Ovary (tissue), 9 donors: ENCODE results near the gene LDLRAD2. TPM values are rescaled to one million over a fixed set of nuclear protein-coding genes. Genes with fewer than 3 reads are reported as not detected.

Source experiments
- DNase-seq, 5 donors: peaks; one replicate each; pipeline ENCODE4 v3.0.0-alpha.2; 2019 to 2020
- H3K27ac ChIP-seq, 2 donors: fragments of 200-600 bp; one replicate each; pipeline versions ENCODE4 v1.5.1 to v1.8.0; 2019 to 2022
- H3K27me3 ChIP-seq: fragments of 200-600 bp; one replicate; pipeline ENCODE4 v1.8.0; 2022
- H3K36me3 ChIP-seq: fragments of 200-600 bp; sonication (generic); one replicate; pipeline ENCODE4 v1.5.1; 2019
- H3K4me1 ChIP-seq: one replicate; pipeline ENCODE4 v1.8.1; 2013; ENCODE audit warnings: mild to moderate bottlenecking, moderate library complexity; ENCODE audit not compliant: insufficient read depth
- H3K4me3 ChIP-seq: fragments of 200-600 bp; sonication (generic); one replicate; pipeline ENCODE4 v1.5.1; 2017
- H3K9me3 ChIP-seq, 2 donors: fragments of 200-600 bp in 1 of 2; sonication (generic) in 1 of 2; one replicate each; pipeline versions ENCODE4 v1.5.1 to v1.8.1; 2013 to 2019; ENCODE audit warnings: mild to moderate bottlenecking in 1 of 2, moderate library complexity in 1 of 2
- CTCF ChIP-seq, 3 donors: fragments of 450-650 bp in 2 of 3; fragments of 200-600 bp in 1 of 3; IDR thresholded peaks; one replicate each; pipeline versions ENCODE4 v1.5.1 to v1.8.0; 2016 to 2022; ENCODE audit warnings: antibody characterized with exemption in 3 of 3, mild to moderate bottlenecking in 1 of 3
- EP300 ChIP-seq: sonication (generic); formaldehyde crosslinking; IDR thresholded peaks from one replicate; pipeline ENCODE4 v1.6.1; 2017; ENCODE audit warnings: antibody characterized with exemption
- POLR2A ChIP-seq: fragments of 450-650 bp; IDR thresholded peaks from one replicate; pipeline ENCODE4 v1.6.1; 2017; ENCODE audit warnings: antibody characterized with exemption, mild to moderate bottlenecking, moderate library complexity
- WGBS, 3 donors: extraction: QIAGEN DNeasy Blood & Tissue Kit in 1 of 3; methylation state at CpG; one replicate each; pipeline versions ENCODE4 v1.1.5 to v1.1.7; 2013 to 2017; 5-methylcytosine and 5-hydroxymethylcytosine counted together
- intact Hi-C, 4 donors: fragments of 100-400 bp; cut with DNase I; formaldehyde crosslinking; loops; one replicate each; pipeline versions ENCODE4 v1.11.0 to v1.15.1; 2022 to 2023
- polyA plus RNA-seq, 2 donors: library from polyadenylated mRNA; stranded (reverse); fragments of 200-250 nt in 1 of 2; fragments of 350-450 nt in 1 of 2; fragmentation: Illumina TruSeq in 1 of 2; extraction: RNeasy Lipid Tissue Mini Kit (QIAGEN cat#74804) in 1 of 2; gene quantifications; one replicate each; pipeline ENCODE4 v1.2.3, GENCODE V29; 2013 to 2014
- total RNA-seq, 7 donors: library from RNA; depleted of rRNA in 2 of 7; stranded (reverse); fragments of >200 nt in 2 of 7; fragmentation: NEBNext Ultra II Directional in 3 of 7; extraction: Animal tissue kit (Norgen Biotek cat#: 25700) in 3 of 7; gene quantifications; one replicate each; pipeline versions ENCODE4 v1.1.0 to v1.2.4, GENCODE V29; 2016 to 2023
- donor health status: DM: no; HTN: no; CAD: no; lungs with moderate emphysema.
- donor health status: DM: no; HTN: no; CAD: no.
- donor health status: Bipolar disorder and iron deficiency.
- donor health status: DM: yes; HTN: yes; CAD: no.
- donor health status: DM: no; HTN: no; CAD: no.
- donor health status: DM: yes; HTN: yes; CAD: no.

LDLRAD2 gene
- total and polyA plus RNA-seq, 9 donors, result 0.07 to 0.88 (median 0.23) TPM; not detected in 2

- intact Hi-C loops, result loop anchor here in 2 of 4 donors (10.0 kb wide), 1 partner anchor 99 kb away; no protein-coding TSS in a partner anchor
- no peaks in the 10 kb centered on the region for H3K27me3 ChIP-seq
- no peaks in the 10 kb centered on the region for H3K9me3 ChIP-seq
- no peak overlapping the region for H3K27ac ChIP-seq
- no peak overlapping the region for H3K4me3 ChIP-seq
- no peak for DNase-seq
- TF ChIP-seq EP300 (no peak), POLR2A (no peak), CTCF (IDR thresholded peaks at IDR 0.05) (no peak)
- WGBS, 3 donors, result 59 to 66% (median 60%) methylated on average over 11 of the region's 11 CpGs
- H3K4me1 ChIP-seq, result peaks cover 5% of the 10 kb centered on the region
- H3K36me3 ChIP-seq, result no peaks in the 10 kb centered on the region
Observed at GRCh38 chr1:21865943-21866706, 54.1 kb downstream of the LDLRAD2 start.

GRCh38 chr1:21866707-21867043 lies 54.6 kb downstream of the LDLRAD2 start:
- intact Hi-C loops, result loop anchor here in 2 of 4 donors (10.0 kb wide), 1 partner anchor 98 kb away; no protein-coding TSS in a partner anchor
- Histone ChIP-seq H3K4me1 (peaks cover 5% of the 10 kb centered on the region), H3K27me3 (no peaks in the 10 kb centered on the region), H3K9me3 (no peaks in the 10 kb centered on the region), H3K36me3 (no peaks in the 10 kb centered on the region), H3K27ac (no peak overlapping the region), H3K4me3 (no peak overlapping the region)
- TF ChIP-seq EP300, result no peak
- no peak for TF ChIP-seq POLR2A
- no peak for TF ChIP-seq CTCF (IDR thresholded peaks at IDR 0.05)
- WGBS, 3 donors, result 56 to 61% (median 57%) methylated on average over 1 of the region's 1 CpG
- no peak for DNase-seq

DNA sequence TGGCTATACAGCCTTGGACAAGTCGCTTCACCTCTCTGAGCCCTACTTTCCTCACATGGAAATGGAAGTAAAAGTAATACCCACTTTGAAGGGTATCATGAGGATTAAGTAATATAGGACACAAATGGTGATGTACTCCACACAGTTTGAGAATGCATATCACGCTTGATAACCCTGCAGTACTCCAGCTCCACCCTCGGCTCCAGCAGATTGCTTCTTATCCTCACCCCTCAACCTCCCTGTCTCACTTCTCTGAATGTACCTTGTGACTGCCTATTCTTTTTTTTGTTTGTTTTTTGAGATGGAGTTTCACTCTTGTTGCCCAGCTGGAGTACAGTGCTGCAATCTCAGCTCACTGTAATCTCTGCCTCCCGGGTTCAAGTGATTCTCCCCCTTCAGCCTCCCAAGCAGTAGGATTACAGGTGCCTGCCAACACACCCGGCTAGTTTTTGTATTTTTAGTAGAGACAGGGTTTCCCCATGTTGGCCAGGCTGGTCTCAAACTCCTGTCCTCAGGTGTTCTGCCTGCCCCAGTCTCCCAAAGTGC lies 55.5 kb downstream of the LDLRAD2 start:
- Histone ChIP-seq H3K9me3 (no peaks in the 10 kb centered on the region), H3K36me3 (no peaks in the 10 kb centered on the region), H3K27me3 (no peaks in the 10 kb centered on the region), H3K27ac (no peak overlapping the region), H3K4me3 (no peak overlapping the region), H3K4me1 (peaks cover 5% of the 10 kb centered on the region)
- WGBS, 3 donors, result 77 to 84% (median 83%) methylated on average over 5 of the region's 5 CpGs
- TF ChIP-seq POLR2A (no peak), EP300 (no peak), CTCF (IDR thresholded peaks at IDR 0.05) (no peak)
- no peak for DNase-seq
- intact Hi-C loops, result loop anchor here in 2 of 4 donors (10.0 kb wide), 1 partner anchor 97 kb away; no protein-coding TSS in a partner anchor

GRCh38 chr1:21868482-21868881 lies 56.4 kb downstream of the LDLRAD2 start:
- no peaks in the 10 kb centered on the region for H3K9me3 ChIP-seq
- H3K36me3 ChIP-seq, result no peaks in the 10 kb centered on the region
- intact Hi-C loops, result loop anchor here in 2 of 4 donors (10.0 kb wide), 1 partner anchor 96 kb away; no protein-coding TSS in a partner anchor
- 81 to 90% (median 82%) methylated on average over 6 to 7 of the region's 7 CpGs for WGBS, 3 donors
- H3K4me1 ChIP-seq, result peaks cover 5% of the 10 kb centered on the region
- no peaks in the 10 kb centered on the region for H3K27me3 ChIP-seq
- TF ChIP-seq CTCF (IDR thresholded peaks at IDR 0.05) (no peak), EP300 (no peak), POLR2A (no peak)
- no peak for DNase-seq
- no peak overlapping the region for H3K4me3 ChIP-seq
- H3K27ac ChIP-seq, result no peak overlapping the region
